Right kidney (tissue), 9 donors: Measurements from ENCODE around the gene ZNF730.
"Not testable (repeated sequence)": the region's sequence is repeated elsewhere in the genome, so short reads cannot be mapped to it uniquely, and the experiment has no call there.

ENCODE experiments used
- DNase-seq: peaks from one replicate; pipeline ENCODE4 v3.0.0-alpha.2; 2016
- long read RNA-seq, 8 donors: transcript quantifications; one replicate each; lab custom pipeline, GENCODE V29; 2026

ZNF730 gene
- long read RNA-seq, donor 1 = 0 reads
- long read RNA-seq, donor 2 = 0 reads
- long read RNA-seq, donor 3 = 0 reads
- long read RNA-seq, donor 4, partial matches to known transcripts = 5 of 5 reads
- long read RNA-seq, donor 4, other reads (novel, unspliced or antisense) = 0 of 5 reads
- long read RNA-seq, donor 5, partial matches to known transcripts = 0 of 1 reads
- long read RNA-seq, donor 5, other reads (novel, unspliced or antisense) = 0 of 1 reads
- long read RNA-seq, donor 6 = 0 reads
- long read RNA-seq, donor 7 = 0 reads
- long read RNA-seq, donor 8, partial matches to known transcripts = 0 of 1 reads
- long read RNA-seq, donor 8, other reads (novel, unspliced or antisense) = 0 of 1 reads

GRCh38 chr19:23116802-23117571 lies at the start of gene ZNF730:
Gene ZNF730, plus strand, starts transcription at chr19:23117025. Its CDS starts 149 bp downstream, at chr19:23117174.
- peak; percentile 87 for DNase-seq

- peak; percentile 57 for DNase-seq
These were observed 46.3 kb upstream of the ZNF730 start for GRCh38 chr19:23070353-23071146.

GRCh38 chr19:23071147-23071511 lies 45.7 kb upstream of the ZNF730 start:
- DNase-seq = peak; percentile 76

- peak; percentile 92 for DNase-seq
These were observed 41.6 kb upstream of the ZNF730 start for GRCh38 chr19:23075031-23075733.

- not testable (repeated sequence) for DNase-seq
These were observed 39.0 kb upstream of the ZNF730 start for GRCh38 chr19:23077776-23078175.

- no peak for DNase-seq
These were observed 23.0 kb upstream of the ZNF730 start for GRCh38 chr19:23093832-23094231.

- no peak for DNase-seq
These were observed 21.4 kb upstream of the ZNF730 start for GRCh38 chr19:23095418-23095817.

GRCh38 chr19:23098286-23098685 lies 18.5 kb upstream of the ZNF730 start:
- no peak for DNase-seq

GRCh38 chr19:23098988-23099387 lies 17.8 kb upstream of the ZNF730 start:
- no peak for DNase-seq

- no peak for DNase-seq
These were observed 16.9 kb upstream of the ZNF730 start for GRCh38 chr19:23099966-23100365.

- no peak for DNase-seq
These were observed 15.6 kb upstream of the ZNF730 start for GRCh38 chr19:23101241-23101640.

- DNase-seq = no peak
These were observed 1.6 kb downstream of the ZNF730 start for GRCh38 chr19:23118400-23118799.

GRCh38 chr19:23134211-23134610 lies 17.4 kb downstream of the ZNF730 start:
- not testable (repeated sequence) for DNase-seq

- no peak for DNase-seq
These were observed 29.0 kb downstream of the ZNF730 start for GRCh38 chr19:23145617-23146415.

GRCh38 chr19:23160766-23161165 lies 43.9 kb downstream of the ZNF730 start:
- no peak for DNase-seq

- DNase-seq = not testable (repeated sequence)
These were observed 51.5 kb downstream of the ZNF730 start for GRCh38 chr19:23168286-23168685.

GRCh38 chr19:23183251-23183650 lies 66.4 kb downstream of the ZNF730 start:
- no peak for DNase-seq

GRCh38 chr19:23190341-23190740 lies 73.5 kb downstream of the ZNF730 start:
- DNase-seq = no peak
